Panc1 (cell line): ENCODE data around the gene C11orf42. TPM values are rescaled to one million over a fixed set of nuclear protein-coding genes. Genes with fewer than 3 reads are reported as not detected.

Source experiments
- ATAC-seq: fragments of 200-7000 bp; cut with Tn5 transposase; 2 replicates; pipeline ENCODE4 v1.9.1; 2020; ENCODE audit warnings: mild to moderate bottlenecking, moderate library complexity
- BruUV-seq: library from RNA; stranded (reverse); fragments of 400-500 nt; replicated peaks from 2 replicates; lab custom pipeline; 2021; lab: Mats Ljungman, UMichigan
- CTCF ChIA-PET: fragments of 300-600 bp; sonication (Branson Sonifier 250); formaldehyde crosslinking; loops from one replicate; lab custom pipeline; 2022; ENCODE audit warnings: antibody characterized with exemption; lab: Charles Lee
- POLR2A ChIA-PET: fragments of 300-600 bp; sonication (Branson Sonifier 250); formaldehyde crosslinking; loops from one replicate; lab custom pipeline; 2022; ENCODE audit warnings: antibody characterized with exemption; lab: Charles Lee
- DNase-seq: peaks from one replicate; pipeline ENCODE4 v3.0.0-alpha.2; 2010; ENCODE audit warnings: low read depth, low spot score
- H3K27ac ChIP-seq: 2 replicates; pipeline ENCODE4 v1.5.1; 2011; ENCODE audit warnings: mild to moderate bottlenecking, low read length, inconsistent platforms
- H3K27me3 ChIP-seq: fragments of 200-500 bp; sonication (Bioruptor generic); 2 replicates; pipeline ENCODE4 v1.6.0; 2014; ENCODE audit warnings: low read length, inconsistent platforms; ENCODE audit not compliant: control insufficient read depth, insufficient read depth
- H3K36me3 ChIP-seq: fragments of 200-500 bp; sonication (Bioruptor generic); 2 replicates; pipeline ENCODE4 v1.5.1; 2014; ENCODE audit warnings: inconsistent platforms, mild to moderate bottlenecking, low read length, moderate library complexity; ENCODE audit not compliant: control insufficient read depth, insufficient read depth
- H3K4me1 ChIP-seq: 2 replicates; pipeline ENCODE4 v1.5.1; 2011; ENCODE audit warnings: inconsistent platforms, mild to moderate bottlenecking, low read length, moderate library complexity; ENCODE audit not compliant: control insufficient read depth, insufficient read depth
- H3K4me3 ChIP-seq, 2 experiments: 2 replicates each; pipeline ENCODE4 v1.5.1; 2011 to 2012; ENCODE audit warnings: low read depth in 2 of 2, low read length in 2 of 2, mild to moderate bottlenecking in 2 of 2, inconsistent platforms in 1 of 2, moderate library complexity in 1 of 2
- H3K9me3 ChIP-seq: fragments of 200-500 bp; sonication (Bioruptor generic); 2 replicates; pipeline ENCODE4 v1.5.1; 2014; ENCODE audit warnings: low read depth, mild to moderate bottlenecking, inconsistent platforms, low read length, moderate library complexity; ENCODE audit not compliant: control insufficient read depth, insufficient read depth
- POLR2AphosphoS5 ChIP-seq: IDR thresholded peaks from 2 replicates; pipeline ENCODE4 v1.6.1; 2012; ENCODE audit warnings: mild to moderate bottlenecking, low read depth, low read length, moderate library complexity
- SIN3A ChIP-seq: IDR thresholded peaks from 2 replicates; pipeline ENCODE4 v1.6.1; 2012; ENCODE audit warnings: low read depth, mild to moderate bottlenecking, low read length, moderate library complexity, borderline replicate concordance; ENCODE audit not compliant: insufficient read depth
- TCF7L2 ChIP-seq: IDR thresholded peaks from 2 replicates; pipeline ENCODE4 v1.6.1; 2011; ENCODE audit warnings: mild to moderate bottlenecking, low read depth, low read length, inconsistent platforms
- in situ Hi-C: cut with HindIII; loops from 2 replicates; pipeline ENCODE4 v1.10.0; 2016; ENCODE audit warnings: low sequenced_read_pairs, low pct_unique_long_range_greater_than_20kb
- intact Hi-C: fragments of 100-400 bp; cut with micrococcal nuclease; formaldehyde crosslinking; loops from one replicate; pipeline ENCODE4 v1.10.0; 2022; ENCODE audit not compliant: unreplicated experiment
- total RNA-seq: library from RNA; stranded (reverse); gene quantifications from one replicate; pipeline ENCODE4 v1.2.1, GENCODE V29; 2021; ENCODE audit not compliant: unreplicated experiment
- TF ChIP-seq, protein P1 (sequence below), 2 experiments: IDR thresholded peaks; 2 replicates each; pipeline ENCODE4 v1.6.1; 2011 to 2012; ENCODE audit warnings: low read depth in 2 of 2, control low read depth in 1 of 2, low read length in 1 of 2, mild to moderate bottlenecking in 1 of 2, moderate library complexity in 1 of 2; ENCODE audit not compliant: insufficient read depth in 1 of 2
- TF ChIP-seq, protein P2 (sequence below): fragments of 450-650 bp; IDR thresholded peaks from 2 replicates; pipeline ENCODE4 v1.5.1; 2017; ENCODE audit warnings: mild to moderate bottlenecking

C11orf42 gene
- total RNA-seq, 1 experiment from 2014 or later = not detected

DNA sequence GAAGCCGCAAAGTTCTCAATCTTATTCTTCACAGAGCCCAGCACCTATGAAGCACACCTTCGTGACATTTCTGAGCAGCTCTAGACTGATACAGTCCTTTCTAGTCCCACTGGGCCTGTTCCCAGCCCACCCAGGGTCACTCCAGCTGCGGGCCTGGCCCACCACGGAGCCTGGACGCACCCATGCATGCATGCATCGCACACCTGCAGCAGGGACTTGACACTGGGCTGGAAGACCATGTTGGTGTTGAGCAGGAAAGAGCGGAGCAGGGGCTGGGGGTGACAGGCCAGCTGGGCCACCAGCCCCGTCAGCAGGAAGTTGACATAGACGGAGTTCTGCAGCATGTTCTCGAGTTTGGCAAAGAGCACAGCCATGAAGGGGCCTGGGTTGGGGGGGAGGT lies 9.2 kb downstream of the C11orf42 start:
- no peak for DNase-seq
- BruUV-seq = no TSS peak
- intact Hi-C loops (no loop called here), in situ Hi-C loops (no loop called here)
- no peaks in the 10 kb centered on the region for H3K4me1 ChIP-seq
- TF ChIP-seq, protein P1, sequence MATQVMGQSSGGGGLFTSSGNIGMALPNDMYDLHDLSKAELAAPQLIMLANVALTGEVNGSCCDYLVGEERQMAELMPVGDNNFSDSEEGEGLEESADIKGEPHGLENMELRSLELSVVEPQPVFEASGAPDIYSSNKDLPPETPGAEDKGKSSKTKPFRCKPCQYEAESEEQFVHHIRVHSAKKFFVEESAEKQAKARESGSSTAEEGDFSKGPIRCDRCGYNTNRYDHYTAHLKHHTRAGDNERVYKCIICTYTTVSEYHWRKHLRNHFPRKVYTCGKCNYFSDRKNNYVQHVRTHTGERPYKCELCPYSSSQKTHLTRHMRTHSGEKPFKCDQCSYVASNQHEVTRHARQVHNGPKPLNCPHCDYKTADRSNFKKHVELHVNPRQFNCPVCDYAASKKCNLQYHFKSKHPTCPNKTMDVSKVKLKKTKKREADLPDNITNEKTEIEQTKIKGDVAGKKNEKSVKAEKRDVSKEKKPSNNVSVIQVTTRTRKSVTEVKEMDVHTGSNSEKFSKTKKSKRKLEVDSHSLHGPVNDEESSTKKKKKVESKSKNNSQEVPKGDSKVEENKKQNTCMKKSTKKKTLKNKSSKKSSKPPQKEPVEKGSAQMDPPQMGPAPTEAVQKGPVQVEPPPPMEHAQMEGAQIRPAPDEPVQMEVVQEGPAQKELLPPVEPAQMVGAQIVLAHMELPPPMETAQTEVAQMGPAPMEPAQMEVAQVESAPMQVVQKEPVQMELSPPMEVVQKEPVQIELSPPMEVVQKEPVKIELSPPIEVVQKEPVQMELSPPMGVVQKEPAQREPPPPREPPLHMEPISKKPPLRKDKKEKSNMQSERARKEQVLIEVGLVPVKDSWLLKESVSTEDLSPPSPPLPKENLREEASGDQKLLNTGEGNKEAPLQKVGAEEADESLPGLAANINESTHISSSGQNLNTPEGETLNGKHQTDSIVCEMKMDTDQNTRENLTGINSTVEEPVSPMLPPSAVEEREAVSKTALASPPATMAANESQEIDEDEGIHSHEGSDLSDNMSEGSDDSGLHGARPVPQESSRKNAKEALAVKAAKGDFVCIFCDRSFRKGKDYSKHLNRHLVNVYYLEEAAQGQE (IDR thresholded peaks at IDR 0.05; ENCODE audit: insufficient read depth in 1 of 2, low read depth in 2 of 2, low read length in 1 of 2) = no peak
- TF ChIP-seq TCF7L2 = no peak
- TF ChIP-seq POLR2AphosphoS5 = no peak
- TF ChIP-seq, protein P2, sequence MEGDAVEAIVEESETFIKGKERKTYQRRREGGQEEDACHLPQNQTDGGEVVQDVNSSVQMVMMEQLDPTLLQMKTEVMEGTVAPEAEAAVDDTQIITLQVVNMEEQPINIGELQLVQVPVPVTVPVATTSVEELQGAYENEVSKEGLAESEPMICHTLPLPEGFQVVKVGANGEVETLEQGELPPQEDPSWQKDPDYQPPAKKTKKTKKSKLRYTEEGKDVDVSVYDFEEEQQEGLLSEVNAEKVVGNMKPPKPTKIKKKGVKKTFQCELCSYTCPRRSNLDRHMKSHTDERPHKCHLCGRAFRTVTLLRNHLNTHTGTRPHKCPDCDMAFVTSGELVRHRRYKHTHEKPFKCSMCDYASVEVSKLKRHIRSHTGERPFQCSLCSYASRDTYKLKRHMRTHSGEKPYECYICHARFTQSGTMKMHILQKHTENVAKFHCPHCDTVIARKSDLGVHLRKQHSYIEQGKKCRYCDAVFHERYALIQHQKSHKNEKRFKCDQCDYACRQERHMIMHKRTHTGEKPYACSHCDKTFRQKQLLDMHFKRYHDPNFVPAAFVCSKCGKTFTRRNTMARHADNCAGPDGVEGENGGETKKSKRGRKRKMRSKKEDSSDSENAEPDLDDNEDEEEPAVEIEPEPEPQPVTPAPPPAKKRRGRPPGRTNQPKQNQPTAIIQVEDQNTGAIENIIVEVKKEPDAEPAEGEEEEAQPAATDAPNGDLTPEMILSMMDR = no peak
- no peak for TF ChIP-seq SIN3A
- no peak overlapping the region for H3K27ac ChIP-seq
- H3K27me3 ChIP-seq = no peaks in the 10 kb centered on the region
- H3K36me3 ChIP-seq = peaks cover 8% of the 10 kb centered on the region; the same call in 1 of the 2 replicates
- no peaks in the 10 kb centered on the region for H3K9me3 ChIP-seq
- no peak overlapping the region for H3K4me3 ChIP-seq
- ChIA-PET POLR2A (no interaction called here), CTCF (no interaction called here)
- no peak for ATAC-seq

DNA sequence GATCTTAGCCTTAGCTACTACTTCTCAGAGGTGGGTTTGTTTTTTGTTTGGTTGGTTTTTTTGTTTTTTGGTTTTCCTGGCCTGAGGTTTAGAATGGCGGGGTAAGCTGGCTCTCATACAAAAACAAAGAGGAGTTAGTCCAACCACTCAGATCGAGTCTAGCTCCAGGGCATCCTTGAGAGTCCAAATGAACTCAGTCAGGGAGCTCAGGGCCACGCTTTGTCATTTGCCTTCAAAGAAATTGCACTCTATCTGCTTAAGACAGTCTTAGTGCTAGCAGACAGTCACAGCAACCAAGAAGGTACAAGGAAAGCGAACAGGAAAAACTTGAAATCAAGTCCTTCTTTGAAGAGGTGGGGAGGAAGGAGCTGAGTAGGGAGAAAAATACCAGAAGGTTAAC lies 11.1 kb downstream of the C11orf42 start:
- intact Hi-C loops = no loop called here
- DNase-seq (no peak), ATAC-seq (no peak)
- Histone ChIP-seq H3K9me3 (no peaks in the 10 kb centered on the region), H3K4me1 (no peaks in the 10 kb centered on the region), H3K36me3 (peaks cover 10% of the 10 kb centered on the region; the same call in 1 of the 2 replicates), H3K27me3 (no peaks in the 10 kb centered on the region), H3K4me3 (no peak overlapping the region), H3K27ac (no peak overlapping the region)
- no peak for TF ChIP-seq SIN3A
- TF ChIP-seq TCF7L2 = no peak
- TF ChIP-seq, protein P1 (IDR thresholded peaks at IDR 0.05; ENCODE audit: insufficient read depth in 1 of 2, low read depth in 2 of 2, low read length in 1 of 2) = no peak
- TF ChIP-seq POLR2AphosphoS5 = no peak
- TF ChIP-seq, protein P2 = no peak
- BruUV-seq = TSS peak; percentile 2
- in situ Hi-C loops = no loop called here
- CTCF ChIA-PET = no interaction called here
- POLR2A ChIA-PET = interaction anchor here (0.6 kb wide), 1 partner anchor 18 kb away, joined by 3 read pairs; the partner anchor contains the start of gene FHIP1B
